ENCODE data around the gene BRSK1.

BRSK1 gene

DNA sequence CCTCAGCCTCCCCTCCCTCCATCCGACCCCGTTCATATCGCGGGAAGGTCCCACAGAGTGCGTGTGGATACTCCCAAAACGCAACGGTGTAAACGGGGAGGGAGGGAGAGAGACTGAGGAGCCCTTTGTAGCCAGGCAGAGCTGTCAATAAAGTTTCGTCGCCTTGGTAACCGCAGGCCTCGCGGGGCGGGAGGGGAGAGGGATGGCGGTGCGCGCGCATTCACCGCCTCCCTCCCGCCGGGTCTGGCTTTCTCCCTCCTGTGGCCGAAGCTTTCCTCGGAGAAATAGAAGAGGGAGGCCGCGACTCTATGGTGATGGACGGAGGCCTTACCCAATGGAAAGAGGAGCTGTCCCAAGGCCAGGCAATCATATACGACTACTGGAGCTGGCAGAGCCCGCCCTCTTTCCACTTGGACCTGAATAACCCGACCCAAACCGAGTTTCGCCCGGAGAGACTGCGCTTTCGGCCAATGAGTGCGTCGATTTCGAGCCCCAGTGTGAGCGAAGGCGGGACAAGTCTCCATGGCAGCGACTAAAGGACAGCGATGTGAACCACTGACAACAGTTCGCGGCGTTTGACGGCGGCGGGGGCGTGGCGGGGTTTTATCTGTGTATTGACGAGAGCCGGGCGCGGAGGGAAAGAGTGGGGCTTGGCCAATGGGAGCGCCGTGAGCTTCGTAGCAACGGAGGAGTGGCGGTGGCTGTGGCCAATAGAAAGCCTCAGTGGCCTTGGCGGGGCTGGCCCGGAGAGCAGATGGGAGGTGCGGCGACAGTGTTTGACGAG is 55.5 kb downstream of the BRSK1 start, which contains the start of gene KMT5C:
Gene KMT5C, plus strand, starts transcription at position 772 of the 784 bp plus-strand sequence. CDS start 2,061 bp downstream, outside the sequence.
- DNase-seq: peak; percentile 100

DNA sequence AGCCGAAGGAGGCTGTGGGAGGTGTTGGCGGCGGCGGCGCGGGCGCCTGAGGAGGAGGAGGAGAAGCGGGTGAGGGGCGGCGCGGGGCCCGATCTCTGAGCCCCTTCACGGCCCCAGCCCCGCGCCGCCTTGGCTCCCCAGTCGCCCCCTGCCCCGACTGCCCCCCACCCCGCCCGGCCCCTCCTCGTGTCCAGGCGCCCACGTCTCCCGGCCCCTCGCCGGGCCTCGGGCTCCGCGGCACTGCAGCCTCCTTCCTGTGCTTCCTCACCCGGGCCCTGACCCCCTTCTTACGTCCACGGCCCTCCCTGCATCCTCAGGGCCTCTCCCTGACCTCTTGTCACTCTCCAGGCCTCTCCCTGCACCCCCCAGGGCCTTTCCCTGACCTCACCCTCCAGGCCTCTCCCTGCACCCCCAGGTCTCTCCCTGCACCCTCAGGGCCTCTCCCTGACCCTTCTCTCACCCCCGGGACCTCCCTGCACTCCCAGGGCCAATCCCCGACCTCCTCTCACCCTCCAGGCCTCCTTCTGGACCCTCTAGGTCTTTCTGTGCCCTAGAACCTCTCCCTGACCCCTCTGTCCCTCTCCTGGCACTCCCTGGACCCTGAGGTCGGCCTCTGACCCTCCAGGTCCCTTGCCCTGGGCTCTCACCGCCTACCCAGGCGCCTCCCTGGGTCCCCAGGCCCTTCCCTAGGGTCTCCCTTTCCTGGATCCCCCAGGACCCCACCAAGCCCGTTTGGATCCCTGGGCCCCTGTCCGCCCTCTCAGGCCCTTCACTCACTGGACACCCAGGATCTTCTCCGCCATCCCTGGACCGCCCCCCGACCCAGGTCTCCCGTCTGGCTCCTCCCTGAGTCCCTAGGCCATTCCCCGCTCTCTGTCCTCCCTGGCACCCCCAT is 56.3 kb downstream of the BRSK1 start:
- no peak for DNase-seq

DNA sequence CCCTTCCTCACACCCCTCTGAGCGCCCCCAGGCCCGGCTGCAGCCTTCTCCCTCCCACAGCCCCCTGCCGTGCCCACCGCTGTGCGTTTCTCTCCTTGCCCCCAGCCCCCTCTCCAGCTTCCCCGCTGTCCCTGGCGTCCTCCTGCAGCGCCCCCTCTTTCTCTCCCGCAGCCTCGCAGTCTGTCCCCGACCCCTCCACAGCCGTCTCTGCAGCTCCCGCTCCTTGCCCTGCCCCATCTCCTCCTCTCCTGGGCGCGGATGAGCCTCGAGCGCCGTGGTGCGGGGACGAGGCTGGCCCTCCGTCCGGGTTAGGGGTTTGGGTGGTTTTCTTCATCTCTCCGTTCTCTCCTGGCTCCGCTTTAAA is 57.0 kb downstream of the BRSK1 start:
- peak; percentile 63 for DNase-seq

DNA sequence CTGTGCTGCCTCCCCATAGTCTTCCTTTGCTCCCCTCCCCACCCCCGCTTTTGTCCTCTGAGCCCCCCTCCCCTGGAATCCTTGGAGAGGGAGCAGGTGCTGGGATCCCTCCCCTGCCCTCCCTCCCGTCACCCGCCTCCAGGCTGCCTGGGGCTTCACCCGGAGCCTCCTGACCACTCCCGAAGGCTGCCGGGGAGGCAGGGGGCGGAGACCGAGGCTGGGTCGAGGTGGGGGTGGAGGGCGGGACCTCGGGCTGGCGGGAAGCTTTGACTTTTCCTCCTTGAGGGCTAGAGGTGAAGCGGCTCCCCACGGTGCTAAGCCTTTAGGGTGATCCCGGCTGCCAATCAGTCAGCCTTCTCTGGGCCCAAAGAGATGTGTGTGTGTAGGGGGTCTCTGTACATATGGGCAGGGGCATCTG is 57.4 kb downstream of the BRSK1 start:
- DNase-seq: peak; percentile 74

DNA sequence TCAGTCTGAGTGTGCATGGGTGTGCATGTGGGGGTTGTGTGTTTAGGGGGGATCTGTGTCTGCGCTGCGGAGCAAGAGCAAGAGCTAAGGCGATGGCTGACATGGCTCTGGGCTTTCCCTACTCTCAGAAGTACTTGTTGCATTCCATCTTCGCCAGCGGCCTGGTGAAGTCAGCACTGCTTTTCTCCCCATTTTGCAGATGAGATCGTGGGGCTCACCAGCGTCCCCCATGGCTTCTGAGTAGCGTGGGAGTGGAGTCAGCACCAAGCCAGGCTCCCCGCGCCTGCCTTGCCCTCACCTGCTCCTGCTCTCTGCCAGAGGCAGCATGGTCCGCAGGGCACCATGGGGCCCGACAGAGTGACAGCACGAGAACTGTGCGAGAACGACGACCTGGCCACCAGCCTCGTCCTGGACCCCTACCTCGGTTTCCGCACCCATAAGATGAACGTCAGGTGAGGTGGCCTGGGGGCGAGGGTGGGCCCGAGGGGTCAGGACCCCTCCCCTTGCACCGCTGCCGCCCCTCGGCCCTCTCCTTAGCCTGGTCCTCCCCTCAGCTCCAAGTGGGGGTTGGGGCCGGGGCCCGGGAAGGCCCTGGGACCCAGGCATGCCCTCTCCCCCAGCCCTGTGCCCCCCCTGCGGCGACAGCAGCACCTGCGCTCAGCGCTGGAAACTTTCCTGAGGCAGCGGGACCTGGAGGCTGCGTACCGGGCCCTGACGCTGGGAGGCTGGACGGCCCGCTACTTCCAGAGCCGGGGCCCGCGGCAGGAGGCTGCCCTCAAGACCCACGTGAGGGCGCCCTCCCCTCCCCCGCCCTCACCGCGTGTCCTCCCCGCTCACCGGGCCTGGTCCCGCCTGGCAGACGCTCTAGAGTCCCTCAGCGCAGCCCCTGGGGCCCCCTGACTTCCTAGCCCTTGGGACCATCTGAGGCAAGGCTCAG is 58.1 kb downstream of the BRSK1 start:
- DNase-seq: no peak

DNA sequence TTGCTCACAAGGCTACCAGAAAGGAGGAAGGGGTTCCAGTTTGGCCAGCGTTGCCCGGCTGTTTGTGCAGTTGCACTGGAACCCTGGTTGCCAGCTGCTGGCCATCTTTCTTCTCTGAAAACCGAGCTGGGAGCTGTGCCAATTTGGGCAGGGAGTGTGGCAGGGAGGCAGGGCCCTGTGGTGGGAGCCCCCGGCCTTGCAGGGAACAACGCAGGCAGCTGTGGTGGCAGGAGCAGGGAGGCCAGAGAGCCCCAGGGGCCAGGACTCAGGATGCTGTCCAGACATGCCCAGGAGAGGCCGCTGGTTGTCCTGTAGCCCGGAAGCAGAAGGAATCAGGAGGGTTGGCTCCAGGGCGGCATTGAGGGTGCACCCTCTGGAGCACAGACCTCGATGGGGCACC is 60.6 kb downstream of the BRSK1 start:
- DNase-seq: peak; percentile 72

DNA sequence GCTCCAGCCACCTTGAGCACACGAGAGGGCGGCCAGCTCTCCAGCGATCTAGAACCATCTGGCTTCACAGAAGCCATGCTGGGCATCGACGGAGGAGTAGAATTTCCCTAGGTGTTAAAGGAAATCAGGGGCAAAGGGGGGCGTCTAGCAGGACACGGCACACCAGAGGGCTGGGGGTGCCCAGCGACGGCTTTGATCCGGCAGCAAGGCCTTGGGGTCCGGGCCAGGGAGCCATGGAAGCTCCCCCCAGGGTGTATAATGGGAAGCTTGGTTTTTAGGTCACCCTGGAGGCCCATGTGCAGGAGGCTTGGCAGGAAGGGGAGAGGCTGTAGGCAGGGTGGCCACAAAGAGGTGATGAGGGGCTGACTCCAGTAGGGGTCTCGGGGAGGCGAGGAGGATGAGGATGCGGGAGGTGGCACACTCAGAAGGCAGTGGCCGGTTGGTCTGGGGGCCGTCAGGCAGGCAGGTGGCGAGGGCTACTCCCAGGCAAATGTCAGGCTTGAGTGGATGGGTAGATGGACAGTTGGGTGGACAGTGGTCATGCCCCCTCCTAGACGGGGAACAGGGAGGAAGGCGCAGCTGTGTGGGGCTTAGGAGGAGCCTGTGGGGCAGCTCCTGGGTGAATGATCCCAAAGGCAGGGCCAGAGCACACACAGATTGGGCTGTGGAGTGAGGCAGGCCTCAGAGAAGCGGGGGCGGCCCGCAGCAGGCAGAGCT is 61.5 kb downstream of the BRSK1 start:
- no peak for DNase-seq

DNA sequence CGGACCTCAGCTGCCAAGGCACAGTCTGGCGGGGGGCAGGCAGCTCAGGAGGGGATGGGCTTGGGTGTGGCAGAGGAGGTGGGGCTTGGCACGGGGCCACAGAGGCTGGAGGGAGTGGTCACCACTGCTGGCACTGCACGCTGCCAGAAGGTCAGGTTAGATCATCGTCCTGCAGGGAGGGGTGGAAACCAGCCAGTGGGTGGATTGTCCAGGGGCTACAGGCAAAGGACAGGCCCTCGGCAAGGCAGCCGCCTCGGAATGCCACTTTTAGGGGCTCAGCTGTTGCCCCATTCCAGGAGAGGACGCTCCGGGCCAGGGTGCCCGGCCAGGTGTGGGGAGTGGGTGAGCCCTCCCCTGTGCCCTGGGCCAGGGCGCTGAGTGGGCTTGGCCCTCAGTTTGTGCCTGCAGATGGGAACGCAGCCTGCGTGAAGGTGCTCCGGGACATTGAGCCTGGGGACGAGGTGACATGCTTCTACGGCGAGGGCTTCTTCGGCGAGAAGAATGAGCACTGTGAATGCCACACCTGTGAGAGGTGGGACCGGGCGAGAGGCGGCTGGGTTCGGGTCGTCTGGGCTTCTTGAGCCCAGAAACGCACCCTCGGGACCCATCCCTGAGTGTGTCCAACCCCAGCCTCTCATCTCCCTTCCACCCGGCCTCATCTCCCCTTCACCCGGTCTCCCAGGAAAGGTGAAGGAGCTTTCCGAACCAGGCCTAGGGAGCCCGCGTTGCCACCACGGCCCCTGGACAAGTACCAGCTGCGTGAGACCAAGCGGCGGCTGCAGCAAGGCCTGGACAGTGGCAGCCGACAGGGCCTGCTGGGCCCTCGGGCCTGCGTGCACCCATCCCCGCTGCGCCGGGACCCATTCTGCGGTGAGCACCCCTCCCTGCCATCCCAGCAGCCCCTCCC is 62.3 kb downstream of the BRSK1 start:
- no peak for DNase-seq

DNA sequence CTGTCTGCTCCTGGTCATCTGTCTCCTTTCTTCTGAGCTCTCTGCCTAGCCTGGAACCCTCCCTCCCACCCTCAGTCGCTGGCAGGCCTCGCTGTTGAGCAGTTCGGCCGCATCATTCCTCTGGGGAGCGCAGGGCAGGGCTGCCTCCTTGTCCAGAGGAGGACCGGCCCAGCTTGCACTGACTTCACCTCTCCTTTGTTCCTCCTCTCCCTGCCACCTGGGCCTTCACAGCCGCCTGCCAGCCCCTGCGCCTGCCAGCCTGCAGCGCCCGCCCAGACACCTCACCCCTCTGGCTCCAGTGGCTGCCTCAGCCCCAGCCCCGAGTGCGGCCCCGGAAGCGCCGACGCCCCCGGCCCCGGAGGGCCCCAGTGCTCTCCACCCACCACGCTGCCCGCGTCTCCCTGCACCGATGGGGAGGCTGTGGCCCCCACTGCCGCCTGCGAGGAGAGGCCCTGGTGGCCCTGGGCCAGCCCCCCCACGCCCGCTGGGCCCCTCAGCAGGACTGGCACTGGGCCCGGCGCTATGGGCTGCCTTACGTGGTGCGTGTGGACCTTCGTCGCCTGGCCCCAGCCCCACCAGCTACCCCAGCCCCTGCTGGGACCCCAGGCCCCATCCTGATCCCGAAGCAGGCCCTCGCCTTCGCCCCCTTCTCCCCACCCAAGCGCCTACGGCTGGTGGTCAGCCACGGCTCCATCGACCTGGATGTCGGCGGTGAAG is 63.1 kb downstream of the BRSK1 start:
- no peak for DNase-seq

DNA sequence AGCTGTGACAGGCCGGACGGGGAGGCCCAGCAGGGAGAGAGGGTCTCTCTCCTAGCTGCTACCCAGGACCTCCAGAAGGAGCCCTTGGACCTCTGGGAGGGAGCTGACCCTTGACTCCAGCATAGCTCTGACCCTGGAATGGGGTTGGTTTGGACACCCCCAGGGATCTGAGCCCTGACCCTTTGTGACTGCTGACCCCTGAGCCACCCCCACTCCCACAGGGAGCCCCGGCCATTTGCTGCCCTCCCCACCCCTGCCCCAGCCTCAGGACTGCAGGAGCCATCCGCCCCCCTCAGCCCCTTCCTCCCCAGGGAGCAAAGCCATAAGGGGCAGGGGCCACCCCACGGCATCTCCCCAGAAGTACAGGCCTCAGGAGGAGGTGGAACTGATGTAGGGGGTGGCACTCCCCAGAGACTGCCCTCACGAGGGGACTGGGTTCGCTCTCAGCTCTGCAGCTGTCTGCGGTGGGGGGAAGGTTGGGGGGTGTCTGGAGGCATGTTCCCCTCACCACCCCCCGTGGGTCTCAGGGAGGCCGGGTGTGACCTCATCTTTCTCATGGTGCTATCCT is 63.7 kb downstream of the BRSK1 start:
- DNase-seq: no peak

DNA sequence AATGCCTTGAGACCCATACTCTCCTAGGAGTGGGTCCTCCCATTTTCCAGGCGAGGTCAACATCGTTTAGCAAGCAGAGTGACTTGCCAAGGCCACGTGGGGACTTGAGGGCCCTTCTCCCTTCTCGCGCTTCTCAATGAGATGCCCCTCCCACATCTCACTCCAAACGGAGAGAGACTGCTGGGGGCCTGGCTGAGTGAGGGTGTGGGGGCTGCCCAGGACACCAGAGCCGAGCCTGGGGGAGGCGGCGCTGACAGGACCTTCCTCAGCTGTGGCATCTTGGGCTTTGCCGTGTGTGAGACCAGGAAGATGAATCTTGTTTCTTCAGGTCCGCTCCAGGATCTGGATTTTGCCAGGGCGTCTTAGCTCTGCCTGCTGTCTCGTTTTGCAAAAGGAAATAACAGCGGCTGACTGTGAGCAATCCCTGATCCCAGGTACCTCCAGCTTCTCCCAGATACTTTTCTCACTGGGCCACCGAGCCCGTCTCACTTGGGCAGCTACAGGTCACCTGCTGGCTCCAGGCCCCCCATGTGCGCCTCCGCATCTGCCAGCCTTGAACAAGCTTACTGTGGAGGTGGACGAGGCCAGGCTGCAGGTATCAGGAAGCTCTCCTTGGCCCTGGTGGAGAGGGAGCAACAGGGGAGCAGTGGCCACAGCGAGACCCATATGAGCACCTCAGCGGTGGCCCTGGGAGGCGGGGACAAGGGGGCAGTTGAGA is 64.7 kb downstream of the BRSK1 start:
- DNase-seq: no peak

DNA sequence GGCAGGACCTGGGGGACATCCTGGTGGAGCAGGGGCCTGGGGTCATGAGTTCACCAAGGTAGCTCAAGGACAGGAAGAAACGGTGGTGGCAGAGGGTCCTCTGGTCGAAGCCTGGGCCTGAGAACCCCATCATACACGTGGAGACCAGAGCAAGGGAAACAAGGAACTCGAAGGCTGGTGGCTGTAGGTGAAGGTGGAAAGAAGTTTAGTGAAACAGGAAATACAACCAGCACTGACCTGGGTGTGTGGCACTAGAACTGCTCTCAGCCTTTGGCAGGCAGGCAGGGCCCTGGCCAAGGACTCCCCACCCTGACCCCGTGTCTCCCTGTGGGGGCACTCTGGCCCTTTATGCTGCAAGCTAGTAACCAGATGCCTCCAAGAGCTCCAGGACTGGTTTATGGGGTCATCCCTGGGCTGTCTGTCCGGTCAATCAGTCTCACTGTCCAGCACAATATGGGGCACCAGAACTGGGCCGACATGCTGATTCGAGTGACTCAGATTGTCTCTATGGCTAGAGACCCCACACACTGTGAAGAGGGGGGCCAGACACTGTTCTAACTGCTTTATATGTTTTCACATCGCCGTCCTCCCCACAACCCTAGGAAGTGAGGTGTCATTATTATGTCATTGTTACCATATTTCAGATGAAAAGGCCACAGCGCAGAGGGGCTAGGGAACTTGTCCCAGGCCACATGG is 67.0 kb downstream of the BRSK1 start:
- no peak for DNase-seq

DNA sequence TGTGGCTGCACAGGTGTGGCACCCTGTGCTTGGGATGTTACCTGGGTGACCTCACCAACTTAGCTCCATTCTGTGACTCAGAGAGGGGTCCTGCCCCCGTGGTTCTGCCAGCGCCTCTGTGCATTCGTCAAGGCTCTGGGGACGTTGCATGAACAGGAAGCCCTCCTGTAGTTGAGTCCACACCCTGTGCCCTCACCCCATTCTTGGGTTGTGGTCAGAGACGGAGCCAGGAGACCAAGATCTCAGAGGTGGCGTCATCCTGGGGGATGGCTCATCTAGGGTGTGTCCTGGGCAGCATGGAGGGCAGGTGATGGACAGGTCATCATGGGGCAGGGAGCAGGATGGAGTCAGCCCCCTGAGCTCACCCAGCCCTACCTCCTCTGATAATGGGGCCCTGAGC is 68.2 kb downstream of the BRSK1 start:
- no peak for DNase-seq

DNA sequence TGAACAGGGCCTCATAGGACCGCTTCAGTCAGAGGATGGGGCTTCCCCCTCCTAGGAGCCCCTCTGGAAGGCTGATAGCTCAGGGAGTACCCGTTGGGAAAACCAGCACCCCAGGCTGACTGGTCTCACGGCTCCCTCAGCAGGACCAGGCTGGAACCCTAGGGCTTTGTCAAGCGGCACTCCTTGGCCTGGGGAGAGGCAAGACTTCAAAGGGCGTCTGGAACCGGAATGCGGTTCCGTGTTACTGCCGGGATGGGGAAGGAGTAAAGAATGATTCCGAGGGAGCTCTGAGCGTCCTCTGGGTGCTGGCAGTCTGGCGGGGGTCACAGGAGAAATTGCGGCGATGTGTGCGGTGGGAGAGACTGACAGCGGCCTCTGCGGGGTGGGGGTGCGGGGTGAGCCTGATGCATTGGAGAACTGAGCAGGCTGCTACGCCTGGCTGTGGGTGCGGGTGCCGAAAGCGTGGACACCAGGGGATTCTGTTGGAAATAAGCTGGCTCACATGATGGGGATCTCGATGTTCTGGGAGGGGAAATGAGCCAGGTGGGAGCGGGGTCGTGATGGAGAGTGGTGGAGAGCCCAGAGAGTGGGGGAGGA is 68.8 kb downstream of the BRSK1 start:
- no peak for DNase-seq

DNA sequence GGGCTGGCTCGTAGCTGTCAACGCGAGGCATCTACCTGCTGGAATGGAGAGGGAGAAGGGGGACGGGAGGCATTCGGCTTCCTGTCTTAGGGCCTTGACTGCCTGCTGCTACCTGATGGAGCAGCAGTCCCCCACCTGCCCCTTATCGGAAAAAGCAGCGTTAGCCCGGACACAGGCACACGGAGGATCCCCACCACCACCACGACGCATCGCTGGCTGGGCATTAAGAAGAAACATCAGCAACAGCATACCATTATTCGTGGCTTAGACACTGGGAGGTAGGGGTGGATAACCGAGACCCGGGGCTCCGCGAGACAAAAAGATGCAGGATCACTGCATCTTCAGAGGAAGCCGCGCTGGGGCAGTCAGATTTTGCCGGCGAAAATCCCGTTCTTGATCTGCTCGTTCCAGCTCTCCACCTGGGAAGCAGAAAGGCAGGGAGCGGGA is 69.6 kb downstream of the BRSK1 start:
- DNase-seq: no peak

DNA sequence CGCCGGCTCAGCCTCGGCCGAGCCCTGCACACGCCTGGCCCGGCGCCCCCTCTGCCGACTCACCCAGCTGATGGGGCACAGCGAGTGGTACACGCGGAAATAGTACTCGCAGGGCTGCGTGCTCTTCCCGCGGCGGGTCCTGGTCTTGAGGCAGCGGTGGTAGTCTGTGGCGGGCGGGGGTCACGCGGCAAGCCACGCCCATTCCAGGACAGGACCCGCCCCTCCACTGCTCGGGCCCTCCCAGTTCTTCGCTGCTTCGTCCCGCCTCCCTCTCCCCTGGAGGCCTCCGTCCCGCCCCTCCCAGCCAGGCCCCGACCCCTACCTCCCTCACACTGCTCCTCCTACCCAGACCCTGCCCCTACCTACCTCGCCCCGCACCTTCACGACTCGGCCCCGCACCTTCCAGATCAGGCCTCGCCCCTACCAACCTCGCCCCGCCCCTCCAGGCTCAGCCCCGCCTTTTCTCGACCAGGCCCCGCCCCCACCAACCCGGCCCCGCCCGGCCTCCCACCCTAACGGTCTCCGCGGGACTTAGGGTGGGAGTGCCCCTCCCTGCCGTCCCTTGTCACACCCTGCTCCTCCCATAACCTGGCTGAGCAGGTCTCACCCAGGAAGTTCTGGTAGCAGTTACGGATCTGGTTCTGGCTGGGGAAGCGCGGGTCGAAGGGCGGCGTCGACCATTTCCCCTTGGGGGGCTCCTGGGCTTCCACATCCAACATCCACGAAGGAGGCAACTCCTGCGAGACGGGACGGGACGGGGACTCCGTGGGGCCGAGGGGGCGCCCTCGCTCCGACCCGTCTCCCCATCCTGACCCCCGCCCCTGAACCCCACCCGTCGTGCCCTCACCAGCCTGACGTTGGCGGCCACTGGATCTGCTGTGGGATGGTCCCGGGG is 70.3 kb downstream of the BRSK1 start:
- no peak for DNase-seq

DNA sequence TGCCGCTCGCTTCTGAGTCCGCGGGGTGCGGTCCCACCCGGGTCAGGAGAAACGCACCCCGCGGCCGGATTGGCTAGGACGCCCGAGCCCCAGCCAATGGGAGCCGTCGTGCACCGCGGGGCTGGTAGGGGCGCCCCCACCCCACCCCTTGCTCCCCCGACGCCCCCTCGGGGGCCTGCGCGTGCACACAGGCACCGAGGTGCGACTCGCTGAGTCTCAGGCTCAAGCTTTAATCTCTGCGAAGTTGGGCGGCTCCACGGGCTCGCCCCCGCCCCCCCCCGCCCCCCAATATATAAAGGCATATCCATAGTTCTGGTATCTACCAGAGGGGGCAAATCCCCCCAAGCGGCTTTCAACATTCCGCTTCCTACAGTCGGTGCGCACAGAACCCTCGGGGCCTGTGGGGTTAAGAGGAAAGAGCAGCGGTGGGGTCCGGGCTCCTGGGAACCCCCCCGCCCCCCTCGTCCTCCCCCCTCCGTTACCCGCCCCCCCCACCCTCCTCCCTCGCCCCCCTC is 71.0 kb downstream of the BRSK1 start, which contains the start of gene COX6B2:
Gene COX6B2, minus strand, starts transcription at position 22 of the 515 bp plus-strand sequence. CDS start 198 bp downstream, outside the sequence.
- no peak for DNase-seq
